Esophagus (tissue), 2 donors: ENCODE results near the gene FAS. TPM values are rescaled to one million over a fixed set of nuclear protein-coding genes. Genes with fewer than 3 reads are reported as not detected.

Source experiments
- H3K27ac ChIP-seq, 2 donors: one replicate each; pipeline ENCODE4 v1.5.1; 2013; ENCODE audit warnings: low read depth in 2 of 2, mild to moderate bottlenecking in 2 of 2, inconsistent platforms in 1 of 2, low read length in 1 of 2, moderate library complexity in 1 of 2
- H3K27me3 ChIP-seq, 2 donors: one replicate each; pipeline ENCODE4 v1.6.1; 2013; ENCODE audit warnings: low read length in 2 of 2, control low read depth in 1 of 2, mild to moderate bottlenecking in 1 of 2; ENCODE audit not compliant: insufficient read depth in 2 of 2, control insufficient read depth in 1 of 2
- H3K36me3 ChIP-seq, 2 donors: one replicate each; pipeline ENCODE4 v1.6.1; 2013; ENCODE audit warnings: low read length in 1 of 2; ENCODE audit not compliant: control insufficient read depth in 2 of 2, insufficient read depth in 2 of 2
- H3K4me1 ChIP-seq, 2 donors: one replicate each; pipeline ENCODE4 v1.6.1; 2013; ENCODE audit warnings: low read length in 1 of 2; ENCODE audit not compliant: control insufficient read depth in 2 of 2, insufficient read depth in 2 of 2
- H3K4me3 ChIP-seq, 2 donors: one replicate each; pipeline ENCODE4 v1.5.1; 2013; ENCODE audit warnings: low read length in 2 of 2, mild to moderate bottlenecking in 2 of 2, low read depth in 1 of 2, moderate library complexity in 1 of 2
- H3K9me3 ChIP-seq, 2 donors: one replicate each; pipeline ENCODE4 v1.6.1; 2013; ENCODE audit warnings: mild to moderate bottlenecking in 2 of 2, low read depth in 1 of 2, low read length in 1 of 2, moderate library complexity in 1 of 2; ENCODE audit not compliant: control insufficient read depth in 2 of 2, insufficient read depth in 1 of 2
- WGBS, 2 donors: extraction: QIAGEN DNeasy Blood & Tissue Kit; methylation state at CpG; one replicate each; pipeline ENCODE4 v1.1.7; 2013; 5-methylcytosine and 5-hydroxymethylcytosine counted together
- polyA plus RNA-seq, 2 donors: library from polyadenylated mRNA; stranded (reverse); fragments of 200-250 nt; gene quantifications; one replicate each; pipeline ENCODE4 v1.2.3, GENCODE V29; 2013
- donor health status: healthy with polysubstance abuse.
- donor health status: Bipolar disorder and iron deficiency.

The FAS gene
- polyA plus RNA-seq, 2 donors: 8.8 to 10.2 TPM

- 71 to 74% methylated on average over 2 of the region's 2 CpGs for WGBS, 2 donors
- H3K4me1 ChIP-seq: no peaks in the 10 kb centered on the region
- H3K4me3 ChIP-seq: no peak overlapping the region
- H3K27ac ChIP-seq: no peak overlapping the region
- H3K36me3 ChIP-seq: peaks cover 0 to 6% of the 10 kb centered on the region in 2 donors
- peaks cover 0 to 2% of the 10 kb centered on the region in 2 donors for H3K9me3 ChIP-seq
- no peaks in the 10 kb centered on the region for H3K27me3 ChIP-seq
These were observed 32.1 kb downstream of the FAS start for GRCh38 chr10:89022734-89023133.

GRCh38 chr10:89025453-89025852 lies 34.9 kb downstream of the FAS start:
- Histone ChIP-seq H3K9me3 (peaks cover 0 to under 1% of the 10 kb centered on the region in 2 donors), H3K27me3 (no peaks in the 10 kb centered on the region), H3K4me3 (no peak overlapping the region), H3K27ac (no peak overlapping the region), H3K4me1 (no peaks in the 10 kb centered on the region), H3K36me3 (peaks cover 0 to 2% of the 10 kb centered on the region in 2 donors)
- 82 to 98% methylated on average over 1 of the region's 1 CpG for WGBS, 2 donors

GRCh38 chr10:89029181-89029580 lies 38.6 kb downstream of the FAS start:
- Histone ChIP-seq H3K36me3 (no peaks in the 10 kb centered on the region), H3K4me1 (peaks cover 2 to 3% of the 10 kb centered on the region in 2 donors), H3K9me3 (no peaks in the 10 kb centered on the region), H3K4me3 (no peak overlapping the region), H3K27ac (no peak overlapping the region), H3K27me3 (no peaks in the 10 kb centered on the region)
- WGBS, 2 donors: 82% methylated on average over 2 of the region's 2 CpGs

- H3K4me1 ChIP-seq: peaks cover 2 to 3% of the 10 kb centered on the region in 2 donors
- H3K27ac ChIP-seq: no peak overlapping the region
- no peaks in the 10 kb centered on the region for H3K9me3 ChIP-seq
- no peaks in the 10 kb centered on the region for H3K36me3 ChIP-seq
- H3K27me3 ChIP-seq: no peaks in the 10 kb centered on the region
- H3K4me3 ChIP-seq: no peak overlapping the region
- WGBS, 2 donors: 24 to 28% methylated on average over 8 of the region's 8 CpGs
These were observed 39.3 kb downstream of the FAS start for GRCh38 chr10:89029785-89030437.

- Histone ChIP-seq H3K4me3 (no peak overlapping the region), H3K27me3 (no peaks in the 10 kb centered on the region), H3K27ac (peak overlapping the region in 1 of 2 donors; percentile 1), H3K4me1 (peaks cover 2 to 3% of the 10 kb centered on the region in 2 donors), H3K9me3 (no peaks in the 10 kb centered on the region), H3K36me3 (no peaks in the 10 kb centered on the region)
- WGBS, 2 donors: 78% methylated on average over 2 of the region's 2 CpGs
These were observed 40.2 kb downstream of the FAS start for GRCh38 chr10:89030791-89031190.

- WGBS, 2 donors: 14 to 29% methylated on average over 8 of the region's 8 CpGs
- H3K27ac ChIP-seq: peak overlapping the region; percentile 9 to 24
- H3K4me3 ChIP-seq: no peak overlapping the region
- H3K36me3 ChIP-seq: no peaks in the 10 kb centered on the region
- H3K9me3 ChIP-seq: no peaks in the 10 kb centered on the region
- peaks cover 2 to 3% of the 10 kb centered on the region in 2 donors for H3K4me1 ChIP-seq
- no peaks in the 10 kb centered on the region for H3K27me3 ChIP-seq
These were observed 41.7 kb downstream of the FAS start for GRCh38 chr10:89032141-89032891.

- H3K4me3 ChIP-seq: no peak overlapping the region
- no peaks in the 10 kb centered on the region for H3K27me3 ChIP-seq
- WGBS, 2 donors: 74 to 78% methylated on average over 1 of the region's 1 CpG
- H3K4me1 ChIP-seq: peaks cover 2 to 3% of the 10 kb centered on the region in 2 donors
- H3K36me3 ChIP-seq: no peaks in the 10 kb centered on the region
- H3K27ac ChIP-seq: no peak overlapping the region
- no peaks in the 10 kb centered on the region for H3K9me3 ChIP-seq
These were observed 44.9 kb downstream of the FAS start for GRCh38 chr10:89035461-89035860.

- Histone ChIP-seq H3K9me3 (no peaks in the 10 kb centered on the region), H3K27me3 (no peaks in the 10 kb centered on the region), H3K36me3 (no peaks in the 10 kb centered on the region), H3K27ac (no peak overlapping the region), H3K4me3 (no peak overlapping the region), H3K4me1 (peaks cover 0 to 4% of the 10 kb centered on the region in 2 donors)
- 81 to 85% methylated on average over 3 of the region's 3 CpGs for WGBS, 2 donors
These were observed 46.5 kb downstream of the FAS start for GRCh38 chr10:89037096-89037495.

- Histone ChIP-seq H3K9me3 (no peaks in the 10 kb centered on the region), H3K27me3 (no peaks in the 10 kb centered on the region), H3K4me3 (no peak overlapping the region), H3K36me3 (no peaks in the 10 kb centered on the region), H3K4me1 (peaks cover 0 to 10% of the 10 kb centered on the region in 2 donors), H3K27ac (peak overlapping the region; percentile 32 to 76)
- WGBS, 2 donors: 44 to 47% methylated on average over 2 of the region's 2 CpGs
These were observed 52.0 kb downstream of the FAS start for GRCh38 chr10:89042562-89042961.
